ENCODE measurements around the gene ASB4. TPM values are rescaled to one million over a fixed set of nuclear protein-coding genes. Genes with fewer than 3 reads are reported as not detected.
A peak's percentile ranks its signal among the peaks of the same experiment; 100 is the strongest.

Gene ASB4
- total RNA-seq, 1 donor from 2014 or later: 0.21 TPM

DNA sequence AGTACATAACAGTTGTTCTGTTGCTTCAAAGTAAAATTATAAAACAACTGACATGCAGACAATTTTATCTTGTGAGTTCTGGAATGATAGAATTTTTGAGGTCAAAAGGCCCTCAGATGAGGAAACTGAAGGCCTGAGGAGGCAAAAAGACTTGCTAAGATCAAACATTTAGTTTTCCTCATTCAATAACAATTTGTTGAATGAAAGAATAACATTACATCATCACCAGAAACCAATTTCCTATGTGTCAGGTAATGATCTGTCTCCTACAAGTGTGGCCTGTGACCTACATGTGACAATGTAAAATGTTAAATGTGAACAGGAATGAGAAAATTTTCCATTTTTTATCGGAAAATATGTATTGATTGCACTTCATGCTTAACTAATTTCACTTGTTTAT is 16.6 kb upstream of the ASB4 start:
- no peaks in the 10 kb centered on the region for H3K9me3 Mint-ChIP-seq
- H3K4me3 Mint-ChIP-seq: no peak overlapping the region
- TF ChIP-seq CTCF (conservative IDR thresholded peaks at IDR 0.05): no peak
- H3K36me3 Mint-ChIP-seq (ENCODE audit: low read depth): no peaks in the 10 kb centered on the region
- no peaks in the 10 kb centered on the region for H3K27me3 Mint-ChIP-seq (ENCODE audit: low read depth)
- DNase-seq (ENCODE audit: low read depth, low spot score): no peak
- H3K4me1 Mint-ChIP-seq: peaks cover 70% of the 10 kb centered on the region
- no peak overlapping the region for H3K27ac Mint-ChIP-seq (ENCODE audit: unreplicated experiment)

DNA sequence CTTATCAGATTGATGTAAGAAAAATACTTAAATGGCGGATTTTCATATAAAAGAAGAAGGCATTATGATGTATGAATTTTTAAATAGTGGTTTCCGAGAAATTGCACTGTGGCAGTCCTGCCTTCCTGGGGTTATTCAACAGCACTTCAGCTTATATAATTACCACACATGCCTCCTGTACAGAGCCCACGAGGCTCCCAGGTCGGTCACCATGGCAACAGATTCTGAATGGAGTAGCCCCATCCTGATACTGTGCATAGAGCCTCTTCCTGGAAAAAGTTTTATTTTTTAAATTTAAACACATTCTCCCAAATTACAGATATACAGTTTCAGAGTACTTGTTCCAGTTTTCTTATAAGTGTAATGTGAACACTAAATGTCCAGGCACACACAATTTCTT is 15.9 kb upstream of the ASB4 start:
- H3K27me3 Mint-ChIP-seq (ENCODE audit: low read depth): no peaks in the 10 kb centered on the region
- H3K4me1 Mint-ChIP-seq: peaks cover 69% of the 10 kb centered on the region
- peak overlapping the region; percentile 97 for H3K27ac Mint-ChIP-seq (ENCODE audit: unreplicated experiment)
- H3K36me3 Mint-ChIP-seq (ENCODE audit: low read depth): no peaks in the 10 kb centered on the region
- no peak for DNase-seq (ENCODE audit: low read depth, low spot score)
- no peak for TF ChIP-seq CTCF (conservative IDR thresholded peaks at IDR 0.05)
- no peaks in the 10 kb centered on the region for H3K9me3 Mint-ChIP-seq
- H3K4me3 Mint-ChIP-seq: peak overlapping the region; percentile 69

DNA sequence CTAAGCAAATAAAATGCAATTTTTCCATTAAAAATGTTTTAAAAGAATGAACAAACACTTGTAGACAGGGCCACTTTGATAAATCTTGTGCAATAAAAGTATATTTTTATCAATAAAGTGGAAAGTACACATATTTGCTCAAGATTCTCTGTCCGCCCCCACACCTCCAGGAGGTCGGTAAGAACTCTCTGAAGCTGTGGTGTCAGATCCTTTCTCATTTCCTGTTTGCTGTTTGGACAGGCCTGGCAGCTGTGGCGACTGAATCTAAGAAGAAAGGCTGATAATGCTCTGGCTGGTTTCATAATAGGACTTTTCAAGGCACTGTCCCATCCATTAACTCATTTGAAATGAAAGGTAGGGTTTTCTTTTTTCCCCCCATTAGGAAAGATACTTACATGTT is 15.3 kb upstream of the ASB4 start:
- H3K9me3 Mint-ChIP-seq: no peaks in the 10 kb centered on the region
- no peaks in the 10 kb centered on the region for H3K36me3 Mint-ChIP-seq (ENCODE audit: low read depth)
- peak overlapping the region; percentile 69 for H3K4me3 Mint-ChIP-seq
- H3K27ac Mint-ChIP-seq (ENCODE audit: unreplicated experiment): peak overlapping the region; percentile 97
- H3K4me1 Mint-ChIP-seq: peaks cover 69% of the 10 kb centered on the region
- DNase-seq (ENCODE audit: low read depth, low spot score): peak; percentile 6
- no peak for TF ChIP-seq CTCF (conservative IDR thresholded peaks at IDR 0.05)
- no peaks in the 10 kb centered on the region for H3K27me3 Mint-ChIP-seq (ENCODE audit: low read depth)

DNA sequence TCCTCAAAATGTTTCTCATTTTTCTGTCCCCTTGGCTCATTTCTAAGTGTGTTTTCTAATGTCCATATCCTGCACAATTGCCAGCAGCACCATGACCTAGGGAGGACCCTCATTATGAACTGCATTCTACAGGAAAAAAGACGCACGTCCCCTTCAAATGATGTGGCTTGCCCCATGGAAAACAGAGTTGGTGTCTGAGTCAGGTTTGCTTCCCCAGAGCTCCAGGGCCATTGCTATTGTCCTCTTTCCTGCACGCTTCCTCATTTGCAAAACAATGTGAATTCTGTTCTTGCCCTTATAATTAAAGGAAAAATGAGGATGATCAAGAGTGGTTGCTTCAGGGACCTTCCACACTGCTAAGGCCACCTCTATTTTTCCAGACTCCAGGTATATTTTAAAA is 14.7 kb upstream of the ASB4 start:
- DNase-seq (ENCODE audit: low read depth, low spot score): peak; percentile 4
- Mint-ChIP-seq H3K4me3 (peak overlapping the region; percentile 69), H3K27ac (ENCODE audit: unreplicated experiment) (peak overlapping the region; percentile 97), H3K36me3 (ENCODE audit: low read depth) (no peaks in the 10 kb centered on the region), H3K27me3 (ENCODE audit: low read depth) (no peaks in the 10 kb centered on the region), H3K4me1 (peaks cover 74% of the 10 kb centered on the region), H3K9me3 (no peaks in the 10 kb centered on the region)
- TF ChIP-seq CTCF (conservative IDR thresholded peaks at IDR 0.05): no peak

GRCh38 chr7:95472581-95473161 is 13.1 kb upstream of the ASB4 start:
- peaks cover 84% of the 10 kb centered on the region for H3K4me1 Mint-ChIP-seq
- no peaks in the 10 kb centered on the region for H3K27me3 Mint-ChIP-seq (ENCODE audit: low read depth)
- no peaks in the 10 kb centered on the region for H3K9me3 Mint-ChIP-seq
- H3K36me3 Mint-ChIP-seq (ENCODE audit: low read depth): no peaks in the 10 kb centered on the region
- DNase-seq (ENCODE audit: low read depth, low spot score): no peak
- no peak for TF ChIP-seq CTCF (conservative IDR thresholded peaks at IDR 0.05)
- peak overlapping the region; percentile 69 for H3K4me3 Mint-ChIP-seq
- H3K27ac Mint-ChIP-seq (ENCODE audit: unreplicated experiment): peak overlapping the region; percentile 16

Measured in neural crest cell (in vitro differentiated cells).